Body of pancreas (tissue), 4 donors: ENCODE results near the gene FOXS1.

Experiments
- CTCF ChIP-seq, 7 experiments: fragments of 450-650 bp in 4 of 7; fragments of 200-600 bp in 3 of 7; sonication (generic) in 3 of 7; IDR thresholded peaks; one replicate each; pipeline ENCODE4 v1.5.1; 2016 to 2019; ENCODE audit warnings: antibody characterized with exemption in 7 of 7
- POLR2A ChIP-seq, 3 donors: fragments of 450-650 bp; IDR thresholded peaks; one replicate each; pipeline ENCODE4 v1.6.1; 2016; ENCODE audit warnings: antibody characterized with exemption in 3 of 3, mild to moderate bottlenecking in 2 of 3

- TF ChIP-seq CTCF (IDR thresholded peaks at IDR 0.05) = no peak
- no peak for TF ChIP-seq POLR2A (IDR thresholded peaks at IDR 0.05)
Observed at GRCh38 chr20:31860390-31861134, 15.2 kb upstream of the FOXS1 start.
